GM19025 (cell line): Measurements from ENCODE around the gene PLP1.
"Not testable (repeated sequence)": the region's sequence is repeated elsewhere in the genome, so short reads cannot be mapped to it uniquely, and the experiment has no call there.

ENCODE experiments used
- ATAC-seq: cut with Tn5 transposase; IDR thresholded peaks from one replicate; pipeline ENCODE4 v1.9.1; 2021; ENCODE audit warnings: mild to moderate bottlenecking, low read depth, moderate library complexity; ENCODE audit not compliant: unreplicated experiment

Gene PLP1, protein sequence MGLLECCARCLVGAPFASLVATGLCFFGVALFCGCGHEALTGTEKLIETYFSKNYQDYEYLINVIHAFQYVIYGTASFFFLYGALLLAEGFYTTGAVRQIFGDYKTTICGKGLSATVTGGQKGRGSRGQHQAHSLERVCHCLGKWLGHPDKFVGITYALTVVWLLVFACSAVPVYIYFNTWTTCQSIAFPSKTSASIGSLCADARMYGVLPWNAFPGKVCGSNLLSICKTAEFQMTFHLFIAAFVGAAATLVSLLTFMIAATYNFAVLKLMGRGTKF

DNA sequence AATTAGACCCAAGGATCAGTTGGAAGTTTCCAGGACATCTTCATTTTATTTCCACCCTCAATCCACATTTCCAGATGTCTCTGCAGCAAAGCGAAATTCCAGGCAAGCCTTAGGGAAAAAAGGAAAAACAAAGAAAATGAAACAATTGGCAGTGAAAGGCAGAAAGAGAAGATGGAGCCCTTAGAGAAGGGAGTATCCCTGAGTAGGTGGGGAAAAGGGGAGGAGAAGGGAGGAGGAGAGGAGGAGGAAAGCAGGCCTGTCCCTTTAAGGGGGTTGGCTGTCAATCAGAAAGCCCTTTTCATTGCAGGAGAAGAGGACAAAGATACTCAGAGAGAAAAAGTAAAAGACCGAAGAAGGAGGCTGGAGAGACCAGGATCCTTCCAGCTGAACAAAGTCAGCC lies at the start of gene PLP1:
PLP1 (plus strand) TSS at position 295 of the 400 bp plus-strand sequence. CDS start 156 bp downstream, outside the sequence.
- ATAC-seq = no peak

DNA sequence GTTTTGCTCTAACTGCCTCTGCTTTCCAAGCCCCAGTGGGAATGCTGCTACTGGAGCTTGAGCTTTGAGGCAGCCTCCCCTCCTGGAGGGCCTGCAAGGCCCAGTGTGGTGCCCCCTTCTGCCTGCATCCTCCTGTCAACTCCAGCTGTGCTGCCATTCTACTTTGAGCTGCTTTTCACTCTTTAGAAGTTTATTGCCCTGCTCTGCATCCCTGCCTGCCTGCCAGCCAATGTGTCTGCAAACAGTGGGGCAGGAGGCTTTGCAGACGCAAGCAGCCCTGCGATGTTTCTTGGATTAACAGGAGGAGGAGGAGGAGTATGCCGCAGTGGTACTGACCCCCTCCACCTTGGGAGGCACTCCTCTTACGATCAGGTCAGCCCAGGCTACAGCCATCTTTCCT lies 49.5 kb upstream of the PLP1 start:
- no peak for ATAC-seq

DNA sequence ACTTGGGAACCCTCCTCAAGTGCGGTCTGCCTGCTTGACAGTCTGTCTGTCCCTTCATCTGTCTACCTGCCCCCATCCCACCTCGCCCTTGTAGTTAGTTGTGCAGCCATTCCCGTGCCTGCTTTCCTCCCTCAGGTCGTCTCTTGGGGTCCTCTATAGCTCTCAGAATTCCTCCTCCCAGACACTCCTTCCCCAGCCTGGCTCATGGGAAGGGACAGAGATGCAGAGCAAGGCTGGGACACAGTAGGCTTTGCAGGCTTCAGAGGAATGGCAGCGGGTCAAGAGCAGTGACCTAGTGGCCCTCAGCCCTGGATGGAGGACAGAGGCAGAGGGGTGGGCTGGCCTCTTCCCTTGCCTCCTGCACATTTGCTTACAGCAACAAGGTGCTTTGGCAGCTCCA lies 47.6 kb upstream of the PLP1 start:
- no peak for ATAC-seq

DNA sequence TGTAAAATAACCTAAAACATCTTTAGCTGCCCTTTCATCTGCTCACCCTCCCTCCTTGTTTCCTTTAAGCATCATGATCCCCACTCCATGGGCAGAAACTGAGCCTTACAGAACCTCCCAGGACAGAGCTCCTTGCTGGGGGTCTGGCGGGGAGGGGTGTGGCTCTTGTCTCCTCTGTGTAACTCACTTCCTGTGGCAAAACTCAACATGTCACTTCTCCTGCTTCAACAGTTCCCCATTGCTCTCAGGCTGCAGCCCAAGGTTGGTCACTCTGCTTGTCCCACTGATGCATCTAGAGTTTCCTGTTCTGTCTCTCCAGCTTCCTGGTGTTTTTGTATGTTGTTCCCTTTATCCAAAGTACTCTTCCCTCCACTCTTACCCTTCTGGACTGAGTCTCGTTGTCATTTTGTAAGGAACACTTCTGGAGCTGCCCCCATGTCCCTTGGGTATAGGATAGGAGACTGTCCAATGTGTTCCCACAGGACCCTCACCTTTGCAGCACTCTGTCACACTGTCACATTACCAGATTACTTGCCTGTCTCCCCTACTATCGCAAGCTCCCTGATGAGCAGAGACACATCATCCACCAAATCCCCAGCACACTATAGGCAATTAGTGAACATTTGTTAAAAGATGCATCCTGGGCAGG lies 46.4 kb upstream of the PLP1 start:
- no peak for ATAC-seq

DNA sequence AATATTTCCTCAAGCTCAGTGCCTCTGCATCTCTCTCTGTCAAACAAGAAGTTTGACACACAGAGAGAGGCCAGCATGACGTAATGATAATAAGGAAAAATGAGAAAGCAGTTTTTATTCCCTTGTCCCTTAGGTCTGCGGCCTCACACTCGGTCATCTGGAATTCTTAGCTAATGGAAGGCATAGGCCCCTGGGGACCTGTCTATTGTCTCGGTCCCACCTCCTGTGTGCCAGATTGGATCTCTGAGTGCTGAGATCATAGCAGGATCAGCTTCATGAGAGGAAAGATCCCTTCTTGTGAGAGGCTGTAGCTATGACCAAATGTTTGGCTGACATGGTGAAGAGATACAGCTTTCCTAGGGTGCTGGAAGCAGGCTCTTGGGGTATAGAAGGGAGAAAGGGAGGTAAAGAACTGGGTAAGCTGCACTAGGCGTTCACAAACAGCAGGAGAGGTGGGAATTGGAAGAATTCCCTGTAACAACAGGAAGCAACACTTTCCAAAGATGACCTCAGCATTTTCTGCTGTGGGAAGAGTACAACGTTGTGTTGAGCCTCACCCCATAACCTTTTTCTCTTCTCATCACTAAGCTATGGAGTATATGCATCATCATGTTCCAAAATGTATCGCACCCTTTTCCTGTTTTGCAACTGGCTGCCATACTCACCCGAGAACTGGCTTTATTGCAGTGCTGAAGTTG lies 45.7 kb upstream of the PLP1 start:
- ATAC-seq = no peak

DNA sequence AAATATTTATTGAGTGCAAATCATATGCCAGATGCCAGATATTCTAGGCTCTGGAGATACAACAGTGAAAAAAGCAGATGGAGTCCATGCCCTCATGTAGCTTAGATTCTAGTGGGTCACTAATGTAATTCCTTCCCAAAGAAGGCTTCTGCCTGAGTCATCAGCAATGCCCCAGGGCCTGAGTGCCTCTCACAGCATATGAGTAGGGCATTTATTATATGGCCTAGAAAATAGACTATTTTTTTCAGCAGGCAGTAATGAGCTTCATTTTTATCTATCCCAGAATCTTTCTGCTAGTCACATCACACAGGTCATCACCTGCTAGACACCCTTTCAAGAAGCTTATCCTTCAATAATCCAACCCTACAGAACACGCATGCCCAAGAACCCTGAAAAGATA lies 43.6 kb upstream of the PLP1 start:
- no peak for ATAC-seq

DNA sequence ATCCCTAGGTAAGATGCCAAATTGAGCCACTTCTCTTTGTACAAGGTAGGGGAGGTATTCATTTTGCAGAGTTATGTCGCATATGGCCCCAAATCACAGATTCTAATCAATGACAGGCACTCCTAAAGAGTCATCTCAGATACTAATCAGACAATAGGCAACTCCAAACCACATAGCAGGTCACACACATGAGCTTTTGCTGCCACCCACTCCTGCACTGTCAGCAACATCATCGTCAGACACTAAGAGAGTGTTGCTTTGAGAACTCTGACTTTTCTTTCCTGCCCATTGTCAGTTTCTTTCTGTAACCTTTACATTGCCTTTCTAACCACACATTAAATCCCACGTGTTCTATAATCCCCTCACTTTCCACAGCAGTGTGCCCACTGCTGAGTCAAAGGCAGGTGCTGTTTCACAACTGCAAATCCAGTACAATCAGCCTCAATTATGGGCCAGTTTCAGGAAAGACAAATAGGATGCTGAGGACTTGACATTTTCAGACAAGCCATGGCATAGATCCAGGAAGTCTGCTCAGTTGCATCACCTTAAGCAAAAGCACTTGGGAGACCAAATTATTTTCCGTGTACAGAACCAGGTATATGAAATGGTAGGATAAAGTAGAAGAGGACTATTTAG lies 42.4 kb upstream of the PLP1 start:
- no peak for ATAC-seq

DNA sequence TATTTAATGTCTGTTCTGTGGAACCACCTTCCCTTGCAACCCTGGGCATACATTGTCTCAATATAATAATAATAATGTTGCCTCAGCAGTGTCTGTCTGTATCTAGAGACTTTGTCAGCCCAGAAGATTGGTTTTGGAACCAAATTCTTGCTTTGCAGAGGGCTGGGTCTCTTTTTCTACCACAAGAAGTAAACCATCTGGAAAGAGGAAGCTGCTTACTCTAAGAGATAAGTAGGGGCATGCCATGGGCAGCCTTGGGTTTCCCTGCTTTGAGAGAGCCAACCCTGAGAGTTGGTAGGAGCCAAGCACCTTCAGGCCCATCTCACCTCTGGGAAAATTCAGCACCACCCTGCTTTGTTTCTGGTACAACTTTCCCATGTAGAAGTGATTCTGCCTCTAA lies 38.9 kb upstream of the PLP1 start:
- ATAC-seq = no peak

DNA sequence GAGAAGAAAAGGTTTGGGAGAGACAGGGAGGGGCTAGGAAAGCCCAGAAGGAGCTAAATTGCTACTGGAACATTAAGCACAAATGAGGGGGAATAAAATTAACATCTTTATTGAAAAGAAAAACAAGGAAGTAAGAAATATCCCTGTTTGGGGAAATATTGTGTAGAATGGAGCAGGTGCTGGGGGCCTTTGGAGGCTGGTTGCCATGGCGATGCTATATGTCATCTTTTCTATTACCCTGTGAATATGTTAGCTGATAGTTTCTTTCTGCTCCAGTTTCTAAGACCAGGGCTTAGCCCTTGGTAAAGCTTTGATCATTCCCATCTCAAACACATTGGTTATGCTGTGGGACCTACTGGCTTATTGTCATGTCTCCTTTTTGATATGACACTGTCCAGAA lies 37.2 kb upstream of the PLP1 start:
- no peak for ATAC-seq

DNA sequence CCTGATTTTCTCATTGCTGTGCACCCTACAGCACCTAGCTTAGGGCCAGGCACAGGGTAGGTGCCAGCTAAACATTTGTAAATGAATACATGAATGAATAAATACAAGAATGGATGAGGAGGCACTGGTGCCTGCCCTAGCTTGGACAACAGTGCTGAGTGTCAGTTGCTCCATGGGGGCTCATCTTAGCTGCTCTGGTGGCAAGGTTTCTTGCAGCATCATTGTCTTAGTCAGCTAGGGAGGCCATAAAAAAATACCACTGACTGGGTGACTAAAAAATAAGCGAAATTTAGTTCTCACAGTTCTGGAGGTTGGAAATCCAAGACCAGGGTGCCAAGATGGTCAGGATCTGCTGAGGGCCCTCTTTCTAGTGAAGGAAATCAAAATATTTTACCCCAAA lies 34.8 kb upstream of the PLP1 start:
- no peak for ATAC-seq

DNA sequence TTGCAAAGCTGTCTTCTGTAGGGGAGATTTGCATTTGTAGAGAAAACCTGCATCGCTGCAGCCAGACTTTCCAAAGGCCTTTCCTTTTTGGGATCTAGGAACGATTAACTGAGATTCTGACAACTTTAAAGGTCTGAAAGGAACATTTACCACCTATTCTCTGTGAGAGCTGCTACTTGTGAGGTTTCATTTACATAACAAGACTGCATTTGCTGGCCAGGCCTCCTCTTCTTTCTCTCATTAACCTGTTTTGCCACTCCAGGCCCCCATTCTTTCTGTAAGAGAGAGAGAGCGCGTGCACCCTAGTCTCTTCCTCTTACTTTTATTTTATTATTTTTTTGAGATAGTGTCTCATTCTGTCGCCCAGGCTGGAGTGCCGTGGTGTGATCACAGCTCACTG lies 34.3 kb upstream of the PLP1 start:
- ATAC-seq = no peak

DNA sequence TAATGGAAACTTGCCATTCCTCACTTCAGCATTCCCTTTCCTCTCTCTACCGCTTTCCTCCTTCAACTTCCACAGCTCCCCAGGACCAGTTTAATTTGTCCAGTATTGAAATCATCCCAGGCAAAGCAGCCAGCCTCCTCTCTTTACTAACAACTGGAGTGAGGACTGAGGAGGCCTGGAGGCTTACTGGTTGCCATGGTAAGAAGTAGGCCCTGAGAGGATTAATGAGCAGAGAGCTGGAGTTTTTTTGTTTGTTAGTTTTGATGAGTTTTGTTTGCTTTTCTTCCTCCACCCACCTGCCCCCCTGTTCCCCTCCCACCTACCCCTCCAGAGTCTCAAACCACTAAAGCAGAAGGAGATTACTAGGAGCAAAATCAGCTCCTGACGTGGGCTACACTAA lies 29.5 kb upstream of the PLP1 start:
- ATAC-seq = no peak

DNA sequence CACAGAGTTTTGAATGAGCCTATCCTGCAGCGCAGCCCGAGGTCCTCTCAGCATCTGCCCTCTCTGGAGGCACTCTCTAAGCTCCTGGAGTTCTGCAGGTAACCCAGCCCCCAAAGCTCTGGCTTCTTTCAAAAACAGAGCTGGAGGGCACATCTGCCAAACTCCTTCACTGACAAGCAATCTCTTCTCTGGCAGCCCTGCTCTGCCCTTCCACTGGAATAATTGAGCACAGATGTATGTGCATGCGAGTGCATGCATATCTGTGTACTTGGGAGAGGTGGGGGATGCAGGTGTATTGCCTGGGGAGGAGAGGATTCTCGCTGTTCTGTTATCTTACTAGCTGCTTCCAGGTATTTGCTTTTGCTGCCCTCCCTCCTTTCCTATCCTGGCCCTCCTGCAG lies 22.2 kb upstream of the PLP1 start:
- no peak for ATAC-seq

DNA sequence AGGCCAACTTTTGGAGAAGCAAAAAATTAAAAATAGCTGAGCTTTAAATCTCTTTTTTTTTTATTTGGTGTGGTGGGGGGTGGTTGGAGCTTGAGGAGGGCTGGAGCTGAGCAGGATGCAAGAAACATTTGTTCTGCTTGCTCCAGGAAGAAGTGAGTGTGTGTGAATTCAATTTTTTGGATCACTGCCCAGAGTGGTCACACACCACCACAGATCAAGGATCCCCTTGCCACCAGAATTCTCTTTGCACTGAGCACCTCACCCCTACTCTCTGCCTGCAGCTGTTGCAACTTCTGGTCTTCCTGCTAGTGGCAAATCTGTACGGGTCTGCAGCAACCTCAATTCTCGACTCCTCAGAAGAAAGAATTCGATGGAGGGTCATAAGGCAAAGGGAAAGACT lies 19.9 kb upstream of the PLP1 start:
- no peak for ATAC-seq

DNA sequence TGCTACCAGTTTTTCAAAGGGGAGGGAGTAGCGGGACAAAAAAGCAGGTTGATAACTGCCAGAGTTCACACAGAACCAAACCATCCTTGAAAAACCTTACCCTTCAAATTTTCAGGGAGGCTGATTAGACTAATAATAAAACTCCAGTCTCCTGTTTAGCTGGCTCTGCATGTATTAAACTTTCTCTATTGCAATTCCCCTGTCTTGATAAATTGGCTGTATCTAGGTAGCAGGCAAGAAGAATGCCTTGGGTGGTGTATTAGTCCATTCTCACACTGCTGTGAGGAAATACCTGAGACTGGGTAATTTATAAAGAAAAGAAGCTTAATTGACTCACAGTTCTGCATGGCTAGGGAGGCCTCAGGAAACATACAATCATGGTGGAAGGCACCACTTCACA lies 18.1 kb upstream of the PLP1 start:
- ATAC-seq = no peak

DNA sequence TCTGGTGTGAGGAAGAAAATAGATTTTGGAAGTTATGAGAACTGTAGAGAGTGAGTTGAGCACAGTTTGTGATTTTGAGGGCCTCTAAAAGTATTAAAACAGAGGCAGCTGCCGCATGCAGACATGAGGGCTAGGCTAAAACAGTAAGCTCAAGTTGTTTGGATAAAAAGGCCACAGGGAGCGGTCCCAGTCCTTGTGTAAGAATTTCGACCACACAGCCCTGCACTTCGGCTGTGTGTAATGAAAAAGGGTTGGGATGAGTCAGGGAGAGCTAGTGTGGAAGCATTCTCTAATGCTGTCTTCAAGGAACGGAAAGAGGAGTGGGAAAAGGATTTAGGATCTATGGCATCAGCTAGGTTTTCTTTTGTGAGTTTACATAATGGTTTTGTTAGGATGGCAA lies 13.1 kb upstream of the PLP1 start:
- ATAC-seq = not testable (repeated sequence)

DNA sequence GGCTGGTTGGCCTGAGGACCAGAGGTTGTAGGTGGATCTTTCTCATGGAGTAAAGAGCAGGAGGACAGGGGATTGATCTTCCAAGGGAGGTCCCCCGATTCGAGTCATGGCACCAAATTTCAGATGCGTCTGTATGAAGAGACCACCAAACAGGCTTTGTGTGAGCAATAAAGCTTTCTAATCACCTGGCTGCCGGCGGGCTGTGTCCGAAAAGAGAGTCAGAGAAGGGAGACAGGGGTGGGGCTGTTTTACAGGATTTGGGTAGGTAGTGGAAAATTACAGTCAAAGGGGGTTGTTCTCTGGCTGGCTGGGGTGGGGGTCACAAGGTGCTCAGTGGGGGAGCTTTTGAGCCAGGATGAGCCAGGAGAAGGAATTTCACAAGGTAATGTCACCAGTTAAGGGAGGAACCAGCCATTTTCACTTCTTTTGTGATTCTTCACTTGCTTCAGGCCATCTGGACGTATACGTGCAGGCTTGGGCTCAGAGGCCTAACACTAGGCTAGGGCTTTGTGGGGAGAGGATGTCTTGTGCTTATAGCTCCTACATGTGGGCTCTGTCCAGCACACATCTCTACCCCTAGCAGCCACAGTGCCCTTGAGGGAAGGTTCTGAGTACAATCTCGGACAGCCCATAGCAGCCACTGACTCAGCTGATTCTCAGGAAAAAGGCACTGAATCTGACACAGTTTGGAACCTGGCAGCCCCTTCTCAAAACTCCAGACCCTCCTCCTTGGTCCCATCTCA lies 9.7 kb upstream of the PLP1 start:
- ATAC-seq = not testable (repeated sequence)

DNA sequence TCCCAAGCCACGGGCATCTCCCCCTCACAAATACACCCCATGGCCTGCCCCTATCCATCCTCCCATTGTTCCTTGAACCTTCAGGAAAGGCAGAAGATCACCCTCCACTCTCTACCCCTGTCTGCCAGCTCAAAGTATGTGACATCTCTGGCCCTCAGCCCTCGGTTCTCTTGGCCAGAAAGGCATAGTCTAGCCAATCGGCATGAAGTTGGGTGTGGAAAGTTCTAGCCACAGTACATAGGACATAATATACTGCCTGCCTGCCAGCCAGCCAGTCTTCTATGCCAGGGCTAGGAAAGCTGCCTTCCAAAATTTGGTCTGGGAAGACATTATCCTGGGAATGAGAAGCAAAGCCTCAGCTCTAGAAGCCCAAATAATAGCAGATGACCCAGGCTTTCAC lies 3.2 kb upstream of the PLP1 start:
- no peak for ATAC-seq

DNA sequence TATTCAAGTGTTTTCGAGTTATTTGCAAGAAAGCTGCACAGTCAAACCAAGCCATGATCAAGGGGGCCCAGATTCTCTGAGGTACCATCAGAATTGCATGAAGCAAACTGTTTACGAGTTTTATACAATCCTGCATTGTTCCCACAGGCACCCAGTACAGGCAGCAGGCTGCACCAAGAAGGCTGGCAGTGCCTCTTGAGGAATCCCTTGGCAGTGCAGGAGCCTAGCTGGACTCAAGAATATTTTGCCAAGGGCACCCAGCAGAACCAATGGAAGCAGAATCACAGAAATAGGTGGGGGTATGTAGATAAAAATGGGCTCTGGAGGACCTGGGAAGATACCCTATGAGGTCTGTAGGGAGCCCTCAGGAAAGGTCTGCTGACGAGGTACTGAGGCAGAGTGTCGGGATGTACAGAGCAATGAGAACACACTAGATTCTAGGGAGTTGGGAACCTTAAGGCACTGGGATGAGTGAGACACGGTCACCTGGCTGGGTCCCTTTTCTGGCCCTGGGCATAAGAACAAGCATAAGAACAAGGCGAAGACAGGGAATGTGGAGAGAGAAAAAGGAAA lies 2.5 kb upstream of the PLP1 start:
- ATAC-seq = no peak

DNA sequence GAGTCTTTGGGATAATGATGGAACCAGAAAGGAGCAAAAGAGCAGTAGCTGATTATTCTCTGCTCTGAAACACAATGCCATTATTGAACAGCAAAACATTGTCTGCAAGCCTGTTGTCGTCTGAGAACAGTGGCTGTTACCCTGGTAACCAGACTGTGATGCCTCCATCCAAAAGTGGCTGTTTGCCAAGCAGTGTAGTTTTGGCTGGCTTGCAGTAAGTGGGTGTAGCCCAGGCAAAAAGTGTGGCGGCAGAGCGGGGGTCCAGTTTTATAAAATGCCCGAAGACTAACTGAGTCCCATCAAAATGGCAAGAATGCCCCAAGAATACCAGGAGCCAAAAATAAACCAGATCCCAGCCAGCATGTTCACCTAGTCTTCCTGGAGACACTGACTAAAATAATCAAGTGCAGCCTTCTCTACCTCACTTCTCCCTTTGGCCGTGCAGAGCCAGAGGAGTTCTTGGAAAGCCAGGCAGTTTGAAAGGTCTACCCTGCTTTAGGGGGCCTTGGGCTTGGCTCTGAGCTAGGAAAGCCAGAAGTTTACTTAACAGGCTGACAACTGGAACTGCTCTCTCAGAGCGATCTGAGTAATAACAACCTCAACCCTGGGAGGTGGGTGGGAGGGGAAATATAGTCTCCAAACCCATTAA lies 2.6 kb downstream of the PLP1 start:
- no peak for ATAC-seq
